ENCODE results near the gene C11orf16.

The C11orf16 gene

GRCh38 chr11:8925711-8926110 lies 7.0 kb downstream of the C11orf16 start:
- CTCF ChIA-PET: interaction anchor here (1.2 to 1.4 kb wide), 2 partner anchors 10 to 34 kb away, joined by 4 to 7 read pairs; no protein-coding TSS in a partner anchor

GRCh38 chr11:8922691-8923090 lies 10.1 kb downstream of the C11orf16 start:
- H3K36me3 ChIP-seq (ENCODE audit: control insufficient read depth in 2 of 2, insufficient read depth in 1 of 2, low read length in 2 of 2): peaks cover 0 to 90% of the 10 kb centered on the region in 2 experiments; a peak in 2 of 3 replicates
- CTCF ChIA-PET: interaction anchor here (0.7 to 3.4 kb wide), 3 partner anchors 8 to 48 kb away, joined by 3 to 13 read pairs (median 4); no protein-coding TSS in a partner anchor
- H3K4me3 ChIP-seq (ENCODE audit: low read depth, low read length): no peak overlapping the region
- H3K27ac ChIP-seq (ENCODE audit: extremely low read depth, low read depth, low read length): no peak overlapping the region
- POLR2A ChIA-PET: interaction anchor here (0.9 to 1.6 kb wide), 2 partner anchors 10 to 11 kb away, joined by 3 read pairs; partner anchors contain the start of genes AKIP1 and C11orf16
- no peaks in the 10 kb centered on the region for H3K4me1 ChIP-seq (ENCODE audit: control insufficient read depth, insufficient read depth, low read length)
- TF ChIP-seq ZNF555 (tag by site-specific recombination; conservative IDR thresholded peaks at IDR 0.05) (no peak), ZFP3 (tag by site-specific recombination; IDR thresholded peaks at IDR 0.05; ENCODE audit: low read depth) (no peak), ZNF366 (tag by site-specific recombination; conservative IDR thresholded peaks at IDR 0.05) (no peak), ZNF670 (tag by site-specific recombination; IDR thresholded peaks at IDR 0.05; ENCODE audit: low read depth) (no peak)
- H3K9me3 ChIP-seq (ENCODE audit: control insufficient read depth, insufficient read depth, low read depth, low read length): no peaks in the 10 kb centered on the region

More at GRCh38 chr11:8925711-8926110, 7.0 kb downstream of the C11orf16 start:
- TF ChIP-seq ZNF629 (tag by site-specific recombination; IDR thresholded peaks at IDR 0.05): no peak
- POLR2A ChIA-PET: interaction anchor here (1.4 kb wide), 1 partner anchor 8 kb away, joined by 3 read pairs; no protein-coding TSS in a partner anchor
- Histone ChIP-seq H3K27ac (ENCODE audit: extremely low read depth, low read depth, low read length) (no peak overlapping the region), H3K4me3 (ENCODE audit: low read depth, low read length) (no peak overlapping the region), H3K36me3 (ENCODE audit: control insufficient read depth in 2 of 2, insufficient read depth in 1 of 2, low read length in 2 of 2) (peaks cover 0 to 63% of the 10 kb centered on the region in 2 experiments; a peak in 1 of 3 replicates), H3K4me1 (ENCODE audit: control insufficient read depth, insufficient read depth, low read length) (no peaks in the 10 kb centered on the region), H3K9me3 (ENCODE audit: control insufficient read depth, insufficient read depth, low read depth, low read length) (no peaks in the 10 kb centered on the region)

GRCh38 chr11:8917157-8917825 lies 15.5 kb downstream of the C11orf16 start:
- ChIA-PET CTCF (interaction anchor here (0.7 to 2.8 kb wide), 3 partner anchors 42 to 69 kb away, joined by 3 to 21 read pairs (median 5); no protein-coding TSS in a partner anchor), POLR2A (interaction anchor here (0.9 kb wide), 1 partner anchor 9 kb away, joined by 3 read pairs; no protein-coding TSS in a partner anchor)
- no peak overlapping the region for H3K27ac ChIP-seq (ENCODE audit: extremely low read depth, low read depth, low read length)
- TF ChIP-seq ZNF266 (tag by site-specific recombination; IDR thresholded peaks at IDR 0.05; ENCODE audit: low read depth) (no peak), PBX3 (CRISPR knock-in tag; IDR thresholded peaks at IDR 0.05) (no peak), KLF9 (tag by site-specific recombination; IDR thresholded peaks at IDR 0.05; ENCODE audit: low read depth) (no peak), ZNF350 (tag by site-specific recombination; IDR thresholded peaks at IDR 0.05) (no peak), ZNF776 (tag by site-specific recombination; IDR thresholded peaks at IDR 0.05; ENCODE audit: borderline replicate concordance) (no peak), ZNF114 (tag by site-specific recombination; IDR thresholded peaks at IDR 0.05) (no peak), ZNF391 (tag by site-specific recombination; IDR thresholded peaks at IDR 0.05; ENCODE audit: borderline replicate concordance, low read depth) (no peak), ZNF549 (tag by site-specific recombination; IDR thresholded peaks at IDR 0.05) (no peak), ZBTB26 (tag by site-specific recombination; optimal IDR thresholded peaks at IDR 0.05) (no peak), PRDM2 (tag by site-specific recombination; IDR thresholded peaks at IDR 0.05; ENCODE audit: borderline replicate concordance) (no peak), SALL2 (tag by site-specific recombination; IDR thresholded peaks at IDR 0.05; ENCODE audit: borderline replicate concordance) (no peak), ZNF621 (tag by site-specific recombination; IDR thresholded peaks at IDR 0.05) (no peak), ZNF488 (tag by site-specific recombination; IDR thresholded peaks at IDR 0.05) (no peak)

More at GRCh38 chr11:8917157-8917825, 15.5 kb downstream of the C11orf16 start:
- H3K36me3 ChIP-seq (ENCODE audit: control insufficient read depth in 2 of 2, insufficient read depth in 1 of 2, low read length in 2 of 2): peaks cover 0 to 79% of the 10 kb centered on the region in 2 experiments; a peak in 2 of 3 replicates
- H3K4me1 ChIP-seq (ENCODE audit: control insufficient read depth, insufficient read depth, low read length): no peaks in the 10 kb centered on the region
- H3K4me3 ChIP-seq (ENCODE audit: low read depth, low read length): no peak overlapping the region
- no peaks in the 10 kb centered on the region for H3K9me3 ChIP-seq (ENCODE audit: control insufficient read depth, insufficient read depth, low read depth, low read length)

Measured in HEK293 (cell line).